IgD-negative memory B cell (primary cell): Measurements from ENCODE around the gene LMO7. TPM values are rescaled to one million over a fixed set of nuclear protein-coding genes. Genes with fewer than 3 reads are reported as not detected.

Source experiments
- H3K27ac Mint-ChIP-seq, 3 donors: one replicate each; pipeline ENCODE4 v1.8.0; 2020 to 2022; ENCODE audit warnings: mild to moderate bottlenecking in 3 of 3, mixed read lengths in 3 of 3, moderate library complexity in 1 of 3
- H3K27me3 Mint-ChIP-seq: one replicate; pipeline ENCODE4 v1.8.0; 2021; ENCODE audit warnings: mixed read lengths
- H3K36me3 Mint-ChIP-seq: one replicate; pipeline ENCODE4 v1.8.0; 2020; ENCODE audit warnings: mild to moderate bottlenecking, mixed read lengths
- H3K4me1 Mint-ChIP-seq, 3 donors: one replicate each; pipeline ENCODE4 v1.8.0; 2020 to 2022; ENCODE audit warnings: mixed read lengths in 3 of 3, mild to moderate bottlenecking in 1 of 3
- H3K4me3 Mint-ChIP-seq, 4 donors: one replicate each; pipeline ENCODE4 v1.8.0; 2020 to 2022; ENCODE audit warnings: mild to moderate bottlenecking in 4 of 4, mixed read lengths in 4 of 4, moderate library complexity in 3 of 4
- H3K9me3 Mint-ChIP-seq, 3 donors: one replicate each; pipeline ENCODE4 v1.8.0; 2020 to 2021; ENCODE audit warnings: mixed read lengths in 3 of 3, mild to moderate bottlenecking in 1 of 3
- polyA plus RNA-seq: library from polyadenylated mRNA; unstranded; fragments of 300-500 nt; fragmentation: Illumina TruSeq; gene quantifications from one replicate; pipeline ENCODE4 v1.2.3, GENCODE V29; 2021

Gene LMO7
- polyA plus RNA-seq, 1 donor from 2014 or later, result 6.6 TPM

- Mint-ChIP-seq H3K4me3 (peak overlapping the region in 3 of 4 donors; percentile 6 to 63 (median 49)), H3K27me3 (no peaks in the 10 kb centered on the region), H3K27ac (no peak overlapping the region), H3K9me3 (no peaks in the 10 kb centered on the region), H3K36me3 (peaks cover 3% of the 10 kb centered on the region), H3K4me1 (peaks cover 6 to 17% (median 11%) of the 10 kb centered on the region in 3 donors)
Observed at GRCh38 chr13:75760131-75761021, 124.2 kb downstream of the LMO7 start.

- Mint-ChIP-seq H3K36me3 (peaks cover 6% of the 10 kb centered on the region), H3K27me3 (no peaks in the 10 kb centered on the region), H3K4me1 (peaks cover 6 to 17% (median 11%) of the 10 kb centered on the region in 3 donors), H3K27ac (no peak overlapping the region), H3K9me3 (no peaks in the 10 kb centered on the region), H3K4me3 (peak overlapping the region; percentile 15 to 86 (median 71))
Observed at GRCh38 chr13:75761369-75761768, 125.2 kb downstream of the LMO7 start.

GRCh38 chr13:75762076-75762937, 126.2 kb downstream of the LMO7 start:
- H3K4me3 Mint-ChIP-seq, result peak overlapping the region; percentile 38 to 87 (median 56)
- H3K36me3 Mint-ChIP-seq, result peaks cover 3% of the 10 kb centered on the region
- peaks cover 6 to 17% (median 11%) of the 10 kb centered on the region in 3 donors for H3K4me1 Mint-ChIP-seq
- no peaks in the 10 kb centered on the region for H3K9me3 Mint-ChIP-seq
- no peaks in the 10 kb centered on the region for H3K27me3 Mint-ChIP-seq
- peak overlapping the region in 2 of 3 donors; percentile 29 to 50 for H3K27ac Mint-ChIP-seq

- no peaks in the 10 kb centered on the region for H3K27me3 Mint-ChIP-seq
- peak overlapping the region in 1 of 4 donors; percentile 87 for H3K4me3 Mint-ChIP-seq
- peaks cover 3% of the 10 kb centered on the region for H3K36me3 Mint-ChIP-seq
- peak overlapping the region in 2 of 3 donors; percentile 29 to 50 for H3K27ac Mint-ChIP-seq
- peaks cover 6 to 17% (median 11%) of the 10 kb centered on the region in 3 donors for H3K4me1 Mint-ChIP-seq
- no peaks in the 10 kb centered on the region for H3K9me3 Mint-ChIP-seq
Observed at GRCh38 chr13:75762955-75763354, 126.8 kb downstream of the LMO7 start.

GRCh38 chr13:75763512-75763911, 127.4 kb downstream of the LMO7 start:
- Mint-ChIP-seq H3K9me3 (no peaks in the 10 kb centered on the region), H3K4me1 (peaks cover 6 to 17% (median 11%) of the 10 kb centered on the region in 3 donors), H3K27me3 (no peaks in the 10 kb centered on the region), H3K4me3 (peak overlapping the region in 1 of 4 donors; percentile 13), H3K27ac (no peak overlapping the region), H3K36me3 (peaks cover 5% of the 10 kb centered on the region)

GRCh38 chr13:75764251-75764925, 128.3 kb downstream of the LMO7 start:
- no peaks in the 10 kb centered on the region for H3K27me3 Mint-ChIP-seq
- H3K4me1 Mint-ChIP-seq, result peaks cover 6 to 17% (median 11%) of the 10 kb centered on the region in 3 donors
- H3K4me3 Mint-ChIP-seq, result no peak overlapping the region
- H3K27ac Mint-ChIP-seq, result no peak overlapping the region
- H3K36me3 Mint-ChIP-seq, result peaks cover 5% of the 10 kb centered on the region
- no peaks in the 10 kb centered on the region for H3K9me3 Mint-ChIP-seq

- Mint-ChIP-seq H3K27ac (no peak overlapping the region), H3K36me3 (peaks cover 5% of the 10 kb centered on the region), H3K9me3 (no peaks in the 10 kb centered on the region), H3K4me1 (peaks cover 6 to 17% (median 11%) of the 10 kb centered on the region in 3 donors), H3K27me3 (no peaks in the 10 kb centered on the region), H3K4me3 (no peak overlapping the region)
Observed at GRCh38 chr13:75764926-75765310, 128.8 kb downstream of the LMO7 start.

- Mint-ChIP-seq H3K27ac (no peak overlapping the region), H3K9me3 (no peaks in the 10 kb centered on the region), H3K4me1 (peaks cover 0 to 8% (median 6%) of the 10 kb centered on the region in 3 donors), H3K36me3 (peaks cover 5% of the 10 kb centered on the region), H3K27me3 (no peaks in the 10 kb centered on the region), H3K4me3 (no peak overlapping the region)
Observed at GRCh38 chr13:75766636-75767035, 130.5 kb downstream of the LMO7 start.

GRCh38 chr13:75769141-75769905, 133.2 kb downstream of the LMO7 start:
- H3K9me3 Mint-ChIP-seq, result peaks cover 0 to 2% (median 2%) of the 10 kb centered on the region in 3 donors
- peaks cover 5% of the 10 kb centered on the region for H3K36me3 Mint-ChIP-seq
- no peak overlapping the region for H3K4me3 Mint-ChIP-seq
- no peaks in the 10 kb centered on the region for H3K4me1 Mint-ChIP-seq
- no peaks in the 10 kb centered on the region for H3K27me3 Mint-ChIP-seq
- H3K27ac Mint-ChIP-seq, result no peak overlapping the region

- H3K27me3 Mint-ChIP-seq, result no peaks in the 10 kb centered on the region
- H3K27ac Mint-ChIP-seq, result no peak overlapping the region
- peaks cover 5% of the 10 kb centered on the region for H3K36me3 Mint-ChIP-seq
- peaks cover 0 to 2% (median 2%) of the 10 kb centered on the region in 3 donors for H3K9me3 Mint-ChIP-seq
- no peak overlapping the region for H3K4me3 Mint-ChIP-seq
- no peaks in the 10 kb centered on the region for H3K4me1 Mint-ChIP-seq
Observed at GRCh38 chr13:75770164-75770563, 134.0 kb downstream of the LMO7 start.

- Mint-ChIP-seq H3K4me1 (no peaks in the 10 kb centered on the region), H3K27ac (no peak overlapping the region), H3K27me3 (no peaks in the 10 kb centered on the region), H3K4me3 (no peak overlapping the region), H3K36me3 (peaks cover 5% of the 10 kb centered on the region), H3K9me3 (peaks cover 0 to 2% (median 2%) of the 10 kb centered on the region in 3 donors)
Observed at GRCh38 chr13:75770592-75771011, 134.5 kb downstream of the LMO7 start.

GRCh38 chr13:75771226-75771625, 135.1 kb downstream of the LMO7 start:
- Mint-ChIP-seq H3K4me1 (no peaks in the 10 kb centered on the region), H3K27me3 (no peaks in the 10 kb centered on the region), H3K9me3 (peaks cover 0 to 2% (median 2%) of the 10 kb centered on the region in 3 donors), H3K4me3 (no peak overlapping the region), H3K36me3 (peaks cover 2% of the 10 kb centered on the region), H3K27ac (no peak overlapping the region)

- Mint-ChIP-seq H3K4me3 (no peak overlapping the region), H3K36me3 (peaks cover 2% of the 10 kb centered on the region)
Observed at GRCh38 chr13:75771818-75772217, 135.7 kb downstream of the LMO7 start.

GRCh38 chr13:75774176-75774575, 138.0 kb downstream of the LMO7 start:
- no peak overlapping the region for H3K4me3 Mint-ChIP-seq
- H3K9me3 Mint-ChIP-seq, result peaks cover 4 to 8% (median 5%) of the 10 kb centered on the region in 3 donors
- H3K4me1 Mint-ChIP-seq, result no peaks in the 10 kb centered on the region
- no peak overlapping the region for H3K27ac Mint-ChIP-seq
- H3K36me3 Mint-ChIP-seq, result no peaks in the 10 kb centered on the region
- no peaks in the 10 kb centered on the region for H3K27me3 Mint-ChIP-seq

More at GRCh38 chr13:75771818-75772217, 135.7 kb downstream of the LMO7 start:
- H3K4me1 Mint-ChIP-seq, result no peaks in the 10 kb centered on the region
- H3K9me3 Mint-ChIP-seq, result peaks cover 0 to 2% (median 2%) of the 10 kb centered on the region in 3 donors
- H3K27me3 Mint-ChIP-seq, result no peaks in the 10 kb centered on the region
- no peak overlapping the region for H3K27ac Mint-ChIP-seq
